ENCODE results near the gene SLC16A5. TPM values are rescaled to one million over a fixed set of nuclear protein-coding genes. Genes with fewer than 3 reads are reported as not detected.

SLC16A5 gene
- total RNA-seq, 1 experiment from 2014 or later: 70.2 TPM

GRCh38 chr17:75064460-75064859 is 23.3 kb upstream of the SLC16A5 start:
- no TSS peak for BruUV-seq (replicated peaks)
- Histone ChIP-seq H3K4me2 (no peak overlapping the region), H2AFZ (no peak overlapping the region), H3K4me3 (no peak overlapping the region), H3K27me3 (ENCODE audit: insufficient read depth, low read depth) (no peaks in the 10 kb centered on the region), H3K79me2 (ENCODE audit: low read depth) (no peaks in the 10 kb centered on the region), H4K20me1 (ENCODE audit: insufficient read depth) (no peaks in the 10 kb centered on the region), H3K27ac (no peak overlapping the region), H3K36me3 (ENCODE audit: low read depth) (peaks cover 18% of the 10 kb centered on the region), H3K9me3 (ENCODE audit: insufficient read depth, low read depth) (no peaks in the 10 kb centered on the region), H3K4me1 (replicated peaks; ENCODE audit: insufficient read depth) (no peaks in the 10 kb centered on the region), H3F3A (ENCODE audit: insufficient read depth, low read depth) (peaks cover 1% of the 10 kb centered on the region; the same call in 1 of the 2 replicates), H3K9me2 (ENCODE audit: insufficient read depth) (no peaks in the 10 kb centered on the region)
- no peak for TF ChIP-seq CTCF (conservative IDR thresholded peaks at IDR 0.05)
- TF ChIP-seq EZH2 (IDR thresholded peaks at IDR 0.05; ENCODE audit: low read depth): no peak
- ChIA-PET POLR2A (ENCODE audit: unreplicated experiment) (no interaction called here), CTCF (no interaction called here)
- no peak for DNase-seq
- intact Hi-C loops (cut with micrococcal nuclease; ENCODE audit: unreplicated experiment): no loop called here

- no peaks in the 10 kb centered on the region for H4K20me1 ChIP-seq (ENCODE audit: insufficient read depth)
Measured at GRCh38 chr17:75064867-75065561, 22.7 kb upstream of the SLC16A5 start.

GRCh38 chr17:75065562-75066151 is 22.1 kb upstream of the SLC16A5 start:
- Histone ChIP-seq H3K36me3 (ENCODE audit: low read depth) (peaks cover 18% of the 10 kb centered on the region), H3F3A (ENCODE audit: insufficient read depth, low read depth) (peaks cover 6% of the 10 kb centered on the region; the same call in 1 of the 2 replicates), H3K4me1 (replicated peaks; ENCODE audit: insufficient read depth) (no peaks in the 10 kb centered on the region), H3K79me2 (ENCODE audit: low read depth) (no peaks in the 10 kb centered on the region), H4K20me1 (ENCODE audit: insufficient read depth) (no peaks in the 10 kb centered on the region), H3K4me2 (no peak overlapping the region), H3K27me3 (ENCODE audit: insufficient read depth, low read depth) (no peaks in the 10 kb centered on the region), H3K27ac (no peak overlapping the region), H3K4me3 (no peak overlapping the region), H3K9me3 (ENCODE audit: insufficient read depth, low read depth) (no peaks in the 10 kb centered on the region), H2AFZ (no peak overlapping the region), H3K9me2 (ENCODE audit: insufficient read depth) (no peaks in the 10 kb centered on the region)
- TF ChIP-seq EZH2 (IDR thresholded peaks at IDR 0.05; ENCODE audit: low read depth) (no peak), CTCF (conservative IDR thresholded peaks at IDR 0.05) (no peak)
- BruUV-seq (replicated peaks): no TSS peak
- DNase-seq: no peak
- ChIA-PET CTCF (no interaction called here), POLR2A (ENCODE audit: unreplicated experiment) (no interaction called here)
- intact Hi-C loops (cut with micrococcal nuclease; ENCODE audit: unreplicated experiment): no loop called here

More at GRCh38 chr17:75064867-75065561, 22.7 kb upstream of the SLC16A5 start:
- Histone ChIP-seq H2AFZ (no peak overlapping the region), H3K4me3 (no peak overlapping the region), H3K9me3 (ENCODE audit: insufficient read depth, low read depth) (no peaks in the 10 kb centered on the region), H3K27ac (no peak overlapping the region), H3F3A (ENCODE audit: insufficient read depth, low read depth) (peaks cover 6% of the 10 kb centered on the region; the same call in 1 of the 2 replicates), H3K36me3 (ENCODE audit: low read depth) (peaks cover 18% of the 10 kb centered on the region), H3K9me2 (ENCODE audit: insufficient read depth) (no peaks in the 10 kb centered on the region), H3K27me3 (ENCODE audit: insufficient read depth, low read depth) (no peaks in the 10 kb centered on the region), H3K4me2 (no peak overlapping the region), H3K4me1 (replicated peaks; ENCODE audit: insufficient read depth) (no peaks in the 10 kb centered on the region), H3K79me2 (ENCODE audit: low read depth) (no peaks in the 10 kb centered on the region)
- intact Hi-C loops (cut with micrococcal nuclease; ENCODE audit: unreplicated experiment): no loop called here
- TF ChIP-seq CTCF (conservative IDR thresholded peaks at IDR 0.05) (no peak), EZH2 (IDR thresholded peaks at IDR 0.05; ENCODE audit: low read depth) (no peak)
- DNase-seq: no peak
- POLR2A ChIA-PET (ENCODE audit: unreplicated experiment): no interaction called here
- CTCF ChIA-PET: no interaction called here
- TSS peak; percentile 16 for BruUV-seq (replicated peaks)

Measured in PC-9 (cell line).